GM20431 (cell line): Measurements from ENCODE around the gene GRIK3.

ENCODE experiments used
- in situ Hi-C: fragments of 300-500 bp; cut with MseI, MboI; formaldehyde crosslinking; loops from one replicate; pipeline ENCODE4 v1.15.0; 2020; ENCODE audit warnings: low sequenced_read_pairs; ENCODE audit not compliant: unreplicated experiment

The GRIK3 gene

DNA sequence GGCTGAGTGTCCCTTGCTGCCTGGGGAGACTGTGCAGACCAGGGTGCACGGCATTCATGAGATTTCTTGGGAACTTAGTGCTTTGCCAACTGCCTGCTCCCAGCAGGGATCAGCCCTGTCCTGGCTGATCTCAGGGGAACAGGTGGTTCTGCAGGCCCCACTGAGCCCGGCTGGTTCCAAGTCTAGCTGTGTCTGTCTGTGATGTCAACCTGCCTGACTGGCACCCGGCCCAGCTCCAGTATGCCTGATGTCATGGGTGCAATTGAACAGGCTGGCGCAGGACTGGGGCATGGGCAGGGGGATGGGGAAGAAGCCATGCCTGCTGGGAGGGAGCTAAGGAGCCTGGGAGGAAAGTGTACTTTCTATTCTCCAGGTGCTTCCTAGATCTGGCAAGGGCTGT lies 227.1 kb downstream of the GRIK3 start:
- in situ Hi-C loops, result no loop called here

DNA sequence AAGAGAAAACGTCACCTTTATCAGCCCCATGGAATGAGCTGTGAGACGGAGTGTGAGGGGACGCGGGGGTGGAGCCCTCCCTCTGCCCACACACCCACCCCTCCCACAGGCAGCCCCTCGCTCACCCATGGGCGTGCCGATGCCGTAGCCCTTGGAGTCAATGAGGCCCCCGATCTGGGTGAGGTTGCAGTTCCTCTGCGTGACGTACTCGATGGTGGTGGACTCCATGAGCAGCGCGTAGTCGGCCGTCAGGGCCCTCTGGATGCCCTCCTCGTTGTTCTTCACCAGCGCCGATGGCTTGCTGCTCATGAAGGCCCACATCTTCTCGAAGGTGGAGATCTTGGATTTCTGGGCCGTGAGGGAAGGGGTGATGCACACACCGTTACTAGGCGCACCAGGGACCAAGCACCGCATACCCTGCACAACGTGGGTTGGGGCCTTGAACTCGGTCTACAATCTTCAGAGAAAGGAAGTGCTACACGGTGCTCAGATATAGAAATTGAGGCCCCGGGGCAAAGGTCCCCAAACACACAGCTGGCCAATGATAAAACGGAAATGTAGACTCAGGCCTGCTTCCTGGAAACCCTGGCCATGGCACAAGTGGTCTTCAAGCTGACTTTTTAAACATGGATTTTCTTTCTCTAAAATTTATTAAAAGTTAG lies 228.2 kb downstream of the GRIK3 start:
- in situ Hi-C loops, result no loop called here

DNA sequence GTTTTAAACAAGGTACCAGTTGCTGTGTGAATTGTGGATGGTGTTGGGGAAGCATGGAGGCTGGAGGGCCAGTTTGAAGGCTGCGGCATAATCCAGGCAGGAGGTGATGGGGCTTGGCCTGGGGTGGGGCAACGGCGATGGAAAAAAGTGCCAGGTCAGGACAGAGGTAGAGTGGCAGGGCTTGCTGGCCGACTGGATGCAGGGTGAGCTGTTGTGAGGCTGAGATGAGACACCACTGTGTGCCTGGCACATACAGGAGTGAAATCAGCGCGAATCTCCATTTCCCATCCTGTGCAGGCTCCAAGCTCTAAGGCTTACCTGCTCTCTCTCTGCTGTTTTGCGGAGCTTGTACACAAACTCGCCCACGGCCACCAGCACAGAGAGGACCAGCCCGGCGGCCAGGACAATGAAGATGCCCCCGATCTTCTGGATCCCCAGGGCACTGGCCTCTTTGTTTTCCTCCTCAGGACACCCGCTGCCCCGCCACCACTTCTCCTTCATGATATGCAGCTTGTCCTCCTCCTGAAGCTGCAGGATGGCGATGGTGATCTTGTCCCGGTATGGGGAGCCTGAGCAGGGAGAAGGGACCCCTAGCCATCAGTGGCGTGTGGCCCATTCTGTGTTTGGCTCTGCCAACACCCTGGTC lies 229.5 kb downstream of the GRIK3 start:
- in situ Hi-C loops, result no loop called here

DNA sequence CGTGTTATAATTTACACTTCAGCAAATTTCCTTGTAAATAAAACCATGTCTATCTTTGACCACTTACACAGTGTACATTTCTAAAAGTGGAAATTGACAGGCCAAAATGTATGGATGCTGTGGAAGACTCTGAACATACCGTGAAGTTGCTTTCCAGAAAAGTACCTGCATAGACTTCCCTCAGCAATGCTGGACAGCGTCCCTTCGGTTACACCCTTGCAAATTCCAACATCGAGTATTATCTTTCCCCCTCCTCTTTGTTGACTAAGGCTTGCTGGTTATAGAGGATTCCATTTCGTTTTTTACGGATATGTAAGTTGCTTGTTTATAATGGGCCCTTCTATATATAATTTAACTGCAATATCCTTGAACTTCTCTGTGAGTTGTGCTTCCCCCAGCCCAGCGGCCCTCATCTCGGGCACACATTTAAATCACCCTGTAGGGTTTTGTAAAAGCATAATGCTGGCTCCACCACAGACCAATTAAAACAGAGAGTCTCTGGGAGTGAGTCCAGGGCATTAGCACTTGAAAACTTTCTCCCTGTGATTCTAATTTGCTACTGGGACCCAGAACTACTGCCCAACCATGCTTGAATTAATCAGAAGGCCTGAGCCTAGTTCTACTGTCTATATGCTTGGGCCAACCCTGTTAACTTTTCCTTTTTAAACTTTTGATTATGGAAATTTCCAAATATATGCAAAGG lies 230.3 kb downstream of the GRIK3 start:
- in situ Hi-C loops, result no loop called here

DNA sequence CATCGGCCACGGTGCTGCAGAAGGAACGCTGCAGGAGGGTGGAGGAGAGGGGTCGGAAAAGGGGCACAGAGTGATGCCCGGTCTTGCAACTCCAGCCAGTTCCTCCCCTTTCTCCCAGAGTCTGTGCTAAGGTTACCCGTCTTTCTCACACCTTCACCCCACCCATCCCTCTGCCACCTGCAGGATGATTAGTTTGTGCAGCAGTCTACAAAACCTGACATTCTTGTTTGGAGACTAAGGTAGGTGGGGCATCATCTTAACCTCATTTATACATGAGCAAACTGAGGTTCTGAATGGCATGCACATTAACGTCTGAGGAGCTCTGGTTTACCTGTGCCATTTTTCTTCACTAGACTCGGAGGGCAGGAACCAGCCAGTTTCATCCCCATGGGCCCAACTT lies 232.3 kb downstream of the GRIK3 start:
- in situ Hi-C loops, result no loop called here

DNA sequence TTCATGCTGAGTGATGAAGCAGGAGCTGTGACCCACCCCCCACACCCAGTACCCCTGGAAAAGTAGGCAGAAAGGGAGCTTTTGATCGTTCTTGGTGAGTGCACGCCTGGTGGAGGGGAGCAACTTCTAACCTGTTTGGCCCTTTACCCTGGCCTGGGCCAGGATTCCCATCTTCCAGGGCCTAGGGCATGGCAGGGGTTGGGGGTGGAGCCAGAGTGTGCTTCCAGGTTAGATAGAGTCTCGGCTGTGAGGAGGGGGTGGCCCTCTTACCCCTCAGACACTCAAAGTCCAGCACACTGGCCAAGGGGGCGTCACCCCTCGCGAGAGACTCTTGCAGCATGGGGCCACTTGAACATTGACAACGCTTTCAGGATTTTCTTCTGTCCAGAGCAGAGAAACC lies 236.6 kb downstream of the GRIK3 start:
- in situ Hi-C loops, result no loop called here

DNA sequence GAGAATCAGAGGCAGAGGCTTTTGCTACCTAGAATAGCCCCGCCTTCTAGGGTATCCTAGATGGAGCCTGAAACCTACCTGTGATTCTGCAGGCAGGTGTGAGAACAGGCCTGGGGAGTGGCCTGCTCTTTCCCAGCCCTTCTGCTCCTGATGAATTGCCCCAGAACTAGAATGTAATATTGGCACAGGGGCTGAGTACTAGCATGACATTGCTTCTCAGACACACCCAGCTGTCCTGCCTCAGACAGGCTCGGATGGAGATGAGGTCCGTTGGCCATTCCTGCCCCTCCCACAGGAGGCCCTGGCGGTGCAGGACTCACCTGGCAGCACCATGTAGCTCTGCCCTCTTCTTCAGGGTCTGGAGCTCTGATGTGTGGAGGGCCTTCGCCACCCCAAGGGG lies 237.6 kb downstream of the GRIK3 start:
- in situ Hi-C loops, result no loop called here

DNA sequence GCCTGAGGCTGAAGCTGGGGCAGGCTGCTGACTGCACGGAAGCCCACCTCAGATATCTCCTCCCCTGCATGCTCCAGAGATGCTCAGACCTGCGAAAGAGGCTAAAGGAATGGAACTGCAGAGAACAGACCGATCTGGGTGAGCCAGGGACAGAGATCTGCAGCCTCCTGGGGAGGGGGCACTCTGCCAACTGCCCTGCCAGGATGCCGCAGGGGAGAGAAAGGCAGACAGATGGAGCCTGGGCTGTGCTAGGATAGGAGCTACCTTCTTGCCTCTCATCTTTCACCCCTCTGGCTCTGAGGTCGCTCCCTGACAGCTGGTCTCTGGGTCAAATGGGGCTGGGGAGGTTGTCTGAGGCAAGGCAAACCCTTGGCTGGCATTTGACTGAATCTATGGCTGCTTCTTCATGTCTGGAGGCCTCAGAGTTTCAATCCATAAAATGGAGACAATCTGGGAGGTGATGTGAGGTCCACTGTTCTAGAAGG lies 238.2 kb downstream of the GRIK3 start:
- in situ Hi-C loops, result no loop called here

DNA sequence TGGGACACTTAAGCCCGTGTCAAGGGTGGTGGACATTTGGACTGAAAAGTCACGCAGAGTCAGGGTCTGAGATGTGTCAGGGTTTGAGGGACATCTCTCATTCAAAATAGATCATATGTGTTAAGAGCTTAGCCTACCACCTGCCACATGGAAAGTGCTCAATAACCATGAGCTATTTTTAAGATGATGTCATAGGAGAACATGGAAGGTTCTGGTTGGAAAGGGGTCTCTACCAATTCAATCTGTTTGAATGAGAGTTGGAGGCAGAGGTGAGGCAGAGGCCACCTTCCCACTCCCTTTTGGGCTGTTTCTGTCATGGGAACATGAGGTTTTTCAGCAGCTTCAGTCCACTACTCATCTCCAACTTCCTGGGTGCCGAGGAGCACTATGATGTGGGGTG lies 239.9 kb downstream of the GRIK3 start:
- in situ Hi-C loops, result no loop called here

DNA sequence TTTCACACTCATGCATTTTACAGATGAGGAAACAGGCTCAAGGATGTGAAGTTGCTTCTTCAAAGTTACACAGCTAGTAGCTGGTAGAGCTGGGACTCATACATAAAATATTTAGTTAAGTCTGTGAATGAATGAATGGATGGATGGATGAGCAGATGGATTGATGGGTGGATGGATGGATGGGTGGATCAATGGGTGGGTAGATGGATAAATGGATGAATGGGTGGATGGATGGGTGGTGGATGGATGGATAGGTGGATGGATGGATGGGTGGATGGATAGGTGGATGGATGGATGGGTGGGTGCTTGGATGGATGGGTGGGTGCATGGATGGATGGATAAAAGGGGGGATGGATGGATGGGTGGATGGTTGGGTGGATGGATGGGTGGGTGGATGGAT lies 240.9 kb downstream of the GRIK3 start:
- in situ Hi-C loops, result no loop called here

DNA sequence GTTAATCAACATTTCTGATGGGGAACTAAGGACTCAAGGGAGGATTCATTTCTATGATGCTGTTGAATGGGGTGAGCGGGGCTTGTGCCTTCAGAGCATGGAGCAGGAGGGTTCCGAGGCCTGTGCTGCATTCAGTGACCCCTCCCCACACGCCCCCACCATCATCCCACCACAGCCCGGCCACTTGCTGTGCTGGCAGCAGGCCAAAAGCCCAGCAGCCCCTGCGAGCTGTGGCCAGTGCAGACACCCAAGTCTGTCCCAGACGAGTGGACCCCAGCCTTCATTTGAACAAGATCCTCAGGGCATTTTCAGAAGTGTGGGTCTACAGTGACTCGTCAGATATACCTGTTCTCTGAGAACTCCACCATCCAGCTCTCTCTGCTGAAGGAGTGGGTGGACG lies 242.0 kb downstream of the GRIK3 start:
- in situ Hi-C loops, result no loop called here

DNA sequence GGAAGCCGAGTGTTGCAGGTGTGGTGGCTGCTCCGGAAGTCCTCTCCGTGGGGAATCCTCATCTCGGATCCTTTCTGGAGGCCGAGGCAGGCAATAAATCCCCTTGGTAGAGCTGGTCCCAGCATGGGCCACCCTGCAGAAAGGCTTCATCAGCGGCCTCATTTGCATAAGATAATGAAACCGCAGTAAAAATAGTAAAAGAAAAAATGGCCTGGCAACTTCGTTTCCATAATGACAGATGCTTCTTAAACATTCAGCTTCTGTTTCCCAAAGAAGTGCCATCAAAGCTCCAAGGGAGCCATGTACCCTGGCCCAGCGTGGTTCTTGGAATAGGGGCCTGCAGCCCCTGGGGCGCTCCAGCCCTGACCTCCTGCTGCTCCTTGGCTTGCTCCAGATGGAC lies 244.1 kb downstream of the GRIK3 start:
- in situ Hi-C loops, result no loop called here

DNA sequence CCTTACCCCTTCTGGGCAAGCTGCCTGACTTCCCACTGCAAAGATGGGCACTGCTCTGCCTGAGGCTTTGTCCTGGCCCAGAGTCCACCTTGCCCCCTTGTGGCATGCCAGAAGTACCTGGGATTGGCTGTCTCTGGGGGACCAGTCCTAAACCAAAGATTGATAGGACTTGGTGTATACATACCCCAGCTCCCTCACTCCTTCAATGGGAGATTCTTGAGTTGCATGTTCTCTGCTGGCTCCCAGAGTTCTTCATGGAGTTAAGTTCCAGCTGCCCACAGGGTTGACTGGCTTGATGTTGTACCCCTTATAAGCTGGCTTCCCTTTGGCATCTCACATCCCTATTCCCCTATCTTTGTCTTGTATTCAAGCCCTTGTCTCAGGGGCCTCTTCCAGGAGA lies 244.8 kb downstream of the GRIK3 start:
- in situ Hi-C loops, result no loop called here

DNA sequence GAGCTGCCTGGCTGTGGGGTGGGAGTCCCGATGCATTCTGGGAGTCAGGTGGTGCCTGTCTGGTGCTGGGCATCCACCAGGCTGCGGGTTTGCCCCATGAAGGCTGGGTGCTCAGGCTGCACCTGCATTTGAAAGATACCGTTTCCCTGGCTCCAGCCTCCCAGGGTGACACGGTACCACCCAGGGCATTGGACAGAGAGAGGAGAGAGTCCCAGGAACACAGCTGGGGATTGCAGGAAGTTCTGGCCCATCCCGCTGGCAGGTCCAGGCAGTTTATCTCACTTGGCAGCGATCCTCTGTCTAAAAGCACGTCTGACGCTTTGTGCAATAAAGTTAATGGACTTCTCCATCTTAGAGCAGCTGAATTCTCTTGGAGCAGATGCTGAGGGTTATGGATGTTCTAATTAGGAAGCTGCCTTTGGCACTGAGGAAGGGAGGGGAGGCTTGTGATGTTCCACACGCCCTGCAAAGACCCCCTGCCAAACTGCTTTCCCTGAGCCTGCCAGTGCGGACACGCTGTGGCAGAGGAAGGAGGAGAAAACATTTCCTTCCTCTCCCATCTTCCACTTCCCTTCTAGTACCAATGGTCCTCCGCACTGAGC lies 246.9 kb downstream of the GRIK3 start:
- in situ Hi-C loops, result no loop called here

DNA sequence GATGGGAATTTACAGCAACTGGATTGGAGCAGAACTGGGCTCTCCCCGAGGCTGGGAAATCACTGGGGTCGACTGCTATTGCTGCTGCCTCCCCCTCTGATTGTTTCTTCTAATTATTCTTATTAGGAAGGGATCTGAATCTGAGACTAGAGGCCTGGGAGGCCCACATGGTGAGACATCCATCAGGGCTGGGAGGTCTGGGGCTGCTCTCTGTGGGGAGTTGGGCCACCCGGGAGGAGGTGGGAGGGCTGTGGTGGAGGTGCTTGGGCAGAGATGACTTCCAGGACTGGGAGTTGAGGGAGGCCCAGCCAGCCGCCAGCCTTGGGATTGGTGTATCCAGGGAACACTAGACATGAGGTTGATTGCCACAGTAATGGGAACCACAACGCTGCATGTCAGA lies 247.9 kb downstream of the GRIK3 start:
- in situ Hi-C loops, result no loop called here

DNA sequence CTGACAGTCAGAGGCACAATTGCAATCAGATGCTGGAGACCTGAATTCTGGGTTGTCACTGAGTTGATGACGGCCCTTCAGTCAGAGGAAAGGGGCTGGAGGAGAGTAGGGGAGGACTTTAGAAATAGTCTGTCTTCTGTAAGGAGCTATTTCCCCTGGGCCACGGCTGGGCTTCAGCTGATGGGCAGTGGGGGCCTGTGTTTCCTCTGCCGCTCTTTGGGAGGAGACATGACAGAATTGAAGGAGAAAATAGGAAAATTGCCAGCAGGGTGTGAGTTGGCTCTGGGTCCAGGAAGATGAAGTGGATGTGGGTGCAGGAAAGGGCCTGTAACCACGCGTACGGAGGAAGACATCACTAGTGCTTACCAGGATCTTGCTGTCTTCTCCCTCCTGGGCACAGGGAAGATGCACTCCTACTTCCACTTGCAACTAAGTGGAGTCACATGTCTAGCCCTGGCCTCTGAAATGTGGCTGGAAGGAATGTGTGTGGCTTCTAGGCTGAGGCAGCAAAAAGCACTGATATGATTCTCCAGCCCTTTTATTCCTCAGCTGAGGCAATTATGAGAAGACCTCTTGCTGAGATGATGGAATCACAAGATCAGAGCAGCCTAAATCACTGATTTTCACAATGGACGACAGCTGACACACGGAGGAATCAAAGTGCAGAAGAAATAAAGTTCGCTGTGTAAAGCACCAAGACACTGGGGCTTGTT lies 250.0 kb downstream of the GRIK3 start:
- in situ Hi-C loops, result no loop called here

DNA sequence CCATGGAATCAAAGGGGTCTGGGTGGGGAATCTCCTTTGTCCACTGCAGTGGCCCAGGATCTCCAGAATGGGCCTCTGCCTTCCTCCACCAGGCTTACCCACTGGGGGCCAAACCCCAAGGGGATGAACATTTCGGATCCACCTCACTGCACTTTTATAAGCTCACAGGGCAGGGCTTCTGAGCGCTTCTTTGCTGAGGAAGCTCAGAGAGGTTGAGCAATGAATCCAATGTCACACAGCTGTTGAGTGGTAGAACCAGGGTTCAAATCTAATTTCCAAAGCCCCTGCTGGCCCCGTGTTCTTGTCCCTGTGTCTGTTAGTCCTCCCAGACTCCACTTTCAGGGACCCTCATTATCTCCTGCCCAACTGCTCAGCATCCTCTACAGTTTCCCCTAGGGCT lies 250.8 kb downstream of the GRIK3 start:
- in situ Hi-C loops, result no loop called here

DNA sequence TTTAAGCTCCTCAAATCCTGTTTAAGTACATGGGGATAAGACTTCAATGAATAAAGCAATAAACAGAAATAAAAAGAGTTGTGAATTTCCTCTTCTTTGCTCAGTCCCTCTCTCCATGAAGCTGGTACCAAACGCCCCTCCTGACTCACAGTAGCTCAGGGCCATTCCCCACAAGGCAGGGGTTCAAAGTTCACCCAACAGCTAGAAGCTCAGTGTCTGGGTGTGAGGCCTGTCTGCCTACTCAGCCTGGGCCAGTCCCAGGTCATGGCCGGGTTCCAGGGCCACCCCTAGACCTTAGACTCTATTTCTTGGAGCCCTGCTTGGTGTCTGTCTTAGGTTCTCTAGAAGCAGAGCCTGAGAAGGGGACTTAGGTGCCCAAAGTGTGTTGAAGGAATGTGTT lies 251.5 kb downstream of the GRIK3 start:
- in situ Hi-C loops, result no loop called here

DNA sequence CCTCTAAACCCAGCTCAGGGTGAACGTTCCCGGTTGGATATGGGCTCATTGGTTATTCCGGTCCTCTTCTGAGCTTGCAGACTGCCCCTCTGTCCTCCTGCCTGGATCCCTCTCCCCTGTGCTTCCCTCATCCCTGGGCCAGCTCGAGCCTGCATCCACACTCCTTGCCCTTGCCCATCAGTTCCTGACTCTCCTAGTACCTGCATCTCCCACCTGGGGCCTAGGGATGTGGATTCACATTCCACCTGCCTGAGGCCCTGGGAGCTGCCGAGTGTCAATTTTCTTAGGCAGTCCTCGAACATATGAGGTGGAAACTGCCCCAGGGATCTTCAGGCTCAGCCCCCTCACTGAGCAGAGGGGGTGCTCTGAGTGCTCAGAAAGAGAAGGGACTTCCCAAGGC lies 252.2 kb downstream of the GRIK3 start:
- in situ Hi-C loops, result no loop called here

DNA sequence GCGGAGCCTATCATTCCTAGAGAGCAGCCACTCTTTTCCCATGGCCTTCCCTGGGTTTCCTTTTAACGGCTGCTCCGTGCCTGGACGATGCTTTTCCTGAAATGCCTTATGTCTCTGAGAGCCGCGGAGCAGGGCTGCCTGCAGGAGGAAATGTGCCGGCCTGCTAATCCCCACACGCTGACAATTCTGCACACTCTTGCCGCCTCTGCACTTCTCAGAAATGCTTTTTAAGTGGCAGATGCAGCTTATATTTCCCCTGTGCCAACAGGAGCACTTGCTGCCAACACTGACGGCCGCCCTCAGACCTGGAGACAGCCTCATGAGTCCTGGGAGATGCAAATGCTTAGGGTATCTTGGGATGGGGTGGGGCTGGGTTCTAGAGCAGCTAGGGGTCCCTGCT lies 253.2 kb downstream of the GRIK3 start:
- in situ Hi-C loops, result no loop called here
